H9 (cell line): ENCODE results near the gene SPINT3. TPM values are rescaled to one million over a fixed set of nuclear protein-coding genes. Genes with fewer than 3 reads are reported as not detected.

ENCODE experiments used
- DNase-seq: peaks from one replicate; pipeline ENCODE4 v3.0.0-alpha.2; 2017
- H2AFZ ChIP-seq: one replicate; pipeline ENCODE4 v1.6.1; 2013; ENCODE audit warnings: mild to moderate bottlenecking, low read length, control low read depth, moderate library complexity
- H2AK5ac ChIP-seq: 2 replicates; pipeline ENCODE4 v1.6.1; 2013; ENCODE audit warnings: low read length, control low read depth, mixed read lengths; ENCODE audit not compliant: insufficient read length
- H2BK120ac ChIP-seq: one replicate; pipeline ENCODE4 v1.6.1; 2013; ENCODE audit warnings: low read depth, mild to moderate bottlenecking, low read length, control low read depth, inconsistent platforms; ENCODE audit not compliant: poor library complexity, severe bottlenecking
- H2BK12ac ChIP-seq: 2 replicates; pipeline ENCODE4 v1.6.1; 2013; ENCODE audit warnings: low read length, control low read depth, mixed read lengths, low read depth; ENCODE audit not compliant: insufficient read length
- H2BK15ac ChIP-seq: 2 replicates; pipeline ENCODE4 v1.6.1; 2013; ENCODE audit warnings: low read depth, low read length, control low read depth
- H2BK20ac ChIP-seq: one replicate; pipeline ENCODE4 v1.6.1; 2013; ENCODE audit warnings: low read depth, mild to moderate bottlenecking, low read length, control low read depth, inconsistent platforms; ENCODE audit not compliant: poor library complexity, severe bottlenecking
- H2BK5ac ChIP-seq: 2 replicates; pipeline ENCODE4 v1.6.1; 2013; ENCODE audit warnings: low read length, control low read depth, mixed read lengths; ENCODE audit not compliant: insufficient read length
- H3K14ac ChIP-seq: 2 replicates; pipeline ENCODE4 v1.6.1; 2013; ENCODE audit warnings: low read length, control low read depth; ENCODE audit not compliant: insufficient read depth
- H3K18ac ChIP-seq: 2 replicates; pipeline ENCODE4 v1.6.1; 2013; ENCODE audit warnings: low read depth, mild to moderate bottlenecking, mixed read lengths, low read length, control low read depth; ENCODE audit not compliant: insufficient read length
- H3K23ac ChIP-seq: 2 replicates; pipeline ENCODE4 v1.6.1; 2013; ENCODE audit warnings: low read length, control low read depth, mixed read lengths, low read depth; ENCODE audit not compliant: insufficient read length
- H3K23me2 ChIP-seq: 2 replicates; pipeline ENCODE4 v1.6.1; 2013; ENCODE audit warnings: low read depth, mild to moderate bottlenecking, mixed read lengths, low read length, control low read depth; ENCODE audit not compliant: insufficient read length, poor library complexity, severe bottlenecking
- H3K27ac ChIP-seq: 2 replicates; pipeline ENCODE4 v1.5.1; 2013; ENCODE audit warnings: low read length, control low read depth, mixed read lengths, low read depth; ENCODE audit not compliant: insufficient read length
- H3K27me3 ChIP-seq: 2 replicates; pipeline ENCODE4 v1.6.1; 2013; ENCODE audit warnings: low read length, control low read depth, inconsistent platforms; ENCODE audit not compliant: insufficient read depth
- H3K4ac ChIP-seq: 2 replicates; pipeline ENCODE4 v1.6.1; 2013; ENCODE audit warnings: low read depth, mild to moderate bottlenecking, control low read depth, inconsistent platforms, low read length, moderate library complexity
- H3K4me1 ChIP-seq: 2 replicates; pipeline ENCODE4 v1.6.1; 2013; ENCODE audit warnings: low read length, control low read depth, inconsistent platforms; ENCODE audit not compliant: insufficient read depth
- H3K4me2 ChIP-seq: 2 replicates; pipeline ENCODE4 v1.6.1; 2013; ENCODE audit warnings: low read length, control low read depth, mixed read lengths; ENCODE audit not compliant: insufficient read length, insufficient read depth
- H3K56ac ChIP-seq: 2 replicates; pipeline ENCODE4 v1.6.1; 2013; ENCODE audit warnings: low read depth, mild to moderate bottlenecking, mixed read lengths, low read length, control low read depth; ENCODE audit not compliant: insufficient read length
- H3K79me1 ChIP-seq: 2 replicates; pipeline ENCODE4 v1.6.1; 2013; ENCODE audit warnings: low read depth, mild to moderate bottlenecking, moderate library complexity, low read length, control low read depth, inconsistent platforms; ENCODE audit not compliant: insufficient read depth, poor library complexity, severe bottlenecking
- H3K79me2 ChIP-seq: 2 replicates; pipeline ENCODE4 v1.6.1; 2013; ENCODE audit warnings: low read length, control low read depth, inconsistent platforms; ENCODE audit not compliant: insufficient read depth
- H3K9ac ChIP-seq: 2 replicates; pipeline ENCODE4 v1.6.1; 2013; ENCODE audit warnings: low read length, control low read depth, mixed read lengths; ENCODE audit not compliant: insufficient read length; ENCODE audit errors: extremely low read depth
- H3K9me3 ChIP-seq: one replicate; pipeline ENCODE4 v1.6.1; 2013; ENCODE audit warnings: low read depth, low read length, inconsistent platforms; ENCODE audit not compliant: control insufficient read depth
- H3T11ph ChIP-seq: one replicate; pipeline ENCODE4 v1.6.1; 2013; ENCODE audit warnings: mild to moderate bottlenecking, low read length, control low read depth, inconsistent platforms
- H4K20me1 ChIP-seq: one replicate; pipeline ENCODE4 v1.6.1; 2013; ENCODE audit not compliant: control insufficient read depth, insufficient read length, insufficient read depth
- H4K5ac ChIP-seq: 2 replicates; pipeline ENCODE4 v1.6.1; 2013; ENCODE audit warnings: low read depth, mild to moderate bottlenecking, mixed read lengths, low read length, control low read depth; ENCODE audit not compliant: insufficient read length
- H4K8ac ChIP-seq: replicated peaks from 2 replicates; pipeline ENCODE4 v1.6.1; 2013; ENCODE audit warnings: low read length, control low read depth, mixed read lengths, low read depth; ENCODE audit not compliant: insufficient read length
- H4K91ac ChIP-seq: 2 replicates; pipeline ENCODE4 v1.6.1; 2013; ENCODE audit warnings: low read depth, mild to moderate bottlenecking, moderate library complexity, mixed read lengths, low read length, control low read depth; ENCODE audit not compliant: insufficient read length
- H3K27ac Mint-ChIP-seq, 3 experiments: 2 replicates in 2 of 3; 3 replicates in 1 of 3; pipeline ENCODE4 v1.8.0; 2020 to 2021; ENCODE audit warnings: mixed read lengths in 3 of 3, mild to moderate bottlenecking in 1 of 3, moderate library complexity in 1 of 3
- H3K27me3 Mint-ChIP-seq: 2 replicates; pipeline ENCODE4 v1.8.0; 2021; ENCODE audit warnings: low read depth, mild to moderate bottlenecking, moderate library complexity, mixed read lengths
- H3K36me3 Mint-ChIP-seq, 3 experiments: 2 replicates in 2 of 3; 3 replicates in 1 of 3; pipeline ENCODE4 v1.8.0; 2020 to 2021; ENCODE audit warnings: low read depth in 3 of 3, mixed read lengths in 3 of 3; ENCODE audit not compliant: insufficient read depth in 1 of 3
- H3K4me1 Mint-ChIP-seq, 2 experiments: 2 replicates each; pipeline ENCODE4 v1.8.0; 2020; ENCODE audit warnings: mixed read lengths in 2 of 2
- H3K4me3 Mint-ChIP-seq, 2 experiments: 2 replicates in 1 of 2; 3 replicates in 1 of 2; pipeline ENCODE4 v1.8.0; 2020 to 2021; ENCODE audit warnings: mild to moderate bottlenecking in 2 of 2, mixed read lengths in 2 of 2, moderate library complexity in 1 of 2
- H3K9me3 Mint-ChIP-seq, 2 experiments: 2 replicates in 1 of 2; 3 replicates in 1 of 2; pipeline ENCODE4 v1.8.0; 2020; ENCODE audit warnings: mild to moderate bottlenecking in 2 of 2, mixed read lengths in 2 of 2, moderate library complexity in 1 of 2
- WGBS: extraction: QIAGEN DNeasy Blood & Tissue Kit; methylation state at CpG from one replicate; pipeline ENCODE4 v1.1.7; 2013; ENCODE audit warnings: missing lambda C conversion rate, low lambda C conversion rate, mixed read lengths; ENCODE audit not compliant: insufficient read length; ENCODE audit errors: extremely low coverage; 5-methylcytosine and 5-hydroxymethylcytosine counted together
- total RNA-seq: library from RNA; stranded (reverse); gene quantifications from 2 replicates; pipeline ENCODE4 v1.2.1, GENCODE V29; 2021
- TF ChIP-seq, protein P1 (sequence below): fragments of 200-600 bp; sonication (generic); conservative IDR thresholded peaks from 3 replicates; pipeline ENCODE4 v1.8.0; 2021; ENCODE audit warnings: antibody characterized with exemption, mild to moderate bottlenecking

SPINT3 gene
- total RNA-seq, 1 experiment from 2014 or later, result not detected

DNA sequence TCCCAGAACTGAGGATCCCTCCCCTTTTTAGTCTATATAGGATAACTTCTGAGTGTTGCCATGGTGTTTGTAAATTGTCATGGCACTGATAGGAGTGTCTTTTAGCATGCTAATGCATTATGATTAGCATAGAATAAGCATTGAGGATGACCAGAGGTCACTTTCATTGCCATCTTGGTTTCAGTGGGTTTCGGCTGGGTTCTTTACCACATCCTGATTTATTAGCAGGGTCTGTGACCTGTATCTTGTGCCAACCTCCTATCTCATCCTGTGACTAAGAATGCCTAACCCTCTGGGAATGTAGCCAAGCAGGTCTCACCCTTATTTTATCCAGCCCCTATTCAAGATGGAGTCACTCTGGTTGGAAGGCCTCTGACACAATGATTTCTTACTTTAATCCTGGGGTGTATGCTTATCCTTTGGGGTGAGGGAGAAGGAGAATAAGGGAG, 26.3 kb downstream of the SPINT3 start:
- Histone ChIP-seq H3K79me1 (no peaks in the 10 kb centered on the region), H3K4me2 (no peak overlapping the region), H3K56ac (no peak overlapping the region), H3K14ac (no peak overlapping the region), H3K23ac (no peak overlapping the region), H2BK5ac (no peak overlapping the region), H2AFZ (no peak overlapping the region), H4K8ac (no peak overlapping the region), H4K20me1 (no peaks in the 10 kb centered on the region), H2BK20ac (peak overlapping the region; percentile 27), H3K9me3 (no peaks in the 10 kb centered on the region), H3T11ph (peak overlapping the region; percentile 3), H3K23me2 (peaks cover 5% of the 10 kb centered on the region), H3K4ac (no peak overlapping the region), H3K4me1 (peaks cover 7% of the 10 kb centered on the region; the same call in 1 of the 2 replicates), H3K79me2 (no peaks in the 10 kb centered on the region), H3K18ac (no peak overlapping the region), H3K27ac (no peak overlapping the region), H4K5ac (no peak overlapping the region), H2AK5ac (no peak overlapping the region), H3K27me3 (no peaks in the 10 kb centered on the region), H2BK15ac (no peak overlapping the region), H4K91ac (no peak overlapping the region), H2BK12ac (no peak overlapping the region), H2BK120ac (no peak overlapping the region), H3K9ac (no peak overlapping the region)
- H3K27me3 Mint-ChIP-seq, result peaks cover 6% of the 10 kb centered on the region; the same call in 1 of the 2 replicates
- H3K4me3 Mint-ChIP-seq, result no peak overlapping the region
- WGBS, result no CpG with 5 or more reads among the region's 1 CpG
- no peak for DNase-seq
- no peak overlapping the region for H3K27ac Mint-ChIP-seq
- H3K36me3 Mint-ChIP-seq, result no peaks in the 10 kb centered on the region
- TF ChIP-seq, protein P1, sequence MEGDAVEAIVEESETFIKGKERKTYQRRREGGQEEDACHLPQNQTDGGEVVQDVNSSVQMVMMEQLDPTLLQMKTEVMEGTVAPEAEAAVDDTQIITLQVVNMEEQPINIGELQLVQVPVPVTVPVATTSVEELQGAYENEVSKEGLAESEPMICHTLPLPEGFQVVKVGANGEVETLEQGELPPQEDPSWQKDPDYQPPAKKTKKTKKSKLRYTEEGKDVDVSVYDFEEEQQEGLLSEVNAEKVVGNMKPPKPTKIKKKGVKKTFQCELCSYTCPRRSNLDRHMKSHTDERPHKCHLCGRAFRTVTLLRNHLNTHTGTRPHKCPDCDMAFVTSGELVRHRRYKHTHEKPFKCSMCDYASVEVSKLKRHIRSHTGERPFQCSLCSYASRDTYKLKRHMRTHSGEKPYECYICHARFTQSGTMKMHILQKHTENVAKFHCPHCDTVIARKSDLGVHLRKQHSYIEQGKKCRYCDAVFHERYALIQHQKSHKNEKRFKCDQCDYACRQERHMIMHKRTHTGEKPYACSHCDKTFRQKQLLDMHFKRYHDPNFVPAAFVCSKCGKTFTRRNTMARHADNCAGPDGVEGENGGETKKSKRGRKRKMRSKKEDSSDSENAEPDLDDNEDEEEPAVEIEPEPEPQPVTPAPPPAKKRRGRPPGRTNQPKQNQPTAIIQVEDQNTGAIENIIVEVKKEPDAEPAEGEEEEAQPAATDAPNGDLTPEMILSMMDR, result no peak
- H3K9me3 Mint-ChIP-seq, result no peaks in the 10 kb centered on the region
- peaks cover 25 to 26% of the 10 kb centered on the region in 2 experiments for H3K4me1 Mint-ChIP-seq
